ENCODE data around the gene ERO1A. TPM values are rescaled to one million over a fixed set of nuclear protein-coding genes. Genes with fewer than 3 reads are reported as not detected.

ERO1A gene
- total RNA-seq, 1 experiment from 2014 or later: 44.6 TPM

- TF ChIP-seq ZMAT4 (CRISPR knock-in tag; IDR thresholded peaks at IDR 0.05): no peak
- TF ChIP-seq GTF2I (CRISPR knock-in tag; conservative IDR thresholded peaks at IDR 0.05): no peak
- no peak for TF ChIP-seq ZNF219 (CRISPR knock-in tag; IDR thresholded peaks at IDR 0.05; ENCODE audit: borderline replicate concordance)
- TF ChIP-seq ZBTB21 (CRISPR knock-in tag; IDR thresholded peaks at IDR 0.05; ENCODE audit: borderline replicate concordance): peak; percentile 79
- no peak for TF ChIP-seq MYBL2 (CRISPR knock-in tag; IDR thresholded peaks at IDR 0.05)
- TF ChIP-seq CREM (CRISPR knock-in tag; IDR thresholded peaks at IDR 0.05): 0 out of 2 replicates have a peak, but pooled peaks have one; percentile 43
- no peak for TF ChIP-seq ATF6 (CRISPR knock-in tag; IDR thresholded peaks at IDR 0.05)
- no peak for TF ChIP-seq MAX (CRISPR knock-in tag; IDR thresholded peaks at IDR 0.05)
- no peak for TF ChIP-seq USF2 (CRISPR knock-in tag; IDR thresholded peaks at IDR 0.05)
- TF ChIP-seq ATF3 (CRISPR knock-in tag; conservative IDR thresholded peaks at IDR 0.05): no peak
- no peak for TF ChIP-seq ATF1 (CRISPR knock-in tag; IDR thresholded peaks at IDR 0.05)
- no peak for TF ChIP-seq JAZF1 (CRISPR knock-in tag; IDR thresholded peaks at IDR 0.05)
- 0 out of 2 replicates have a peak, but pooled peaks have one; percentile 23 for TF ChIP-seq ZNF138 (CRISPR knock-in tag; conservative IDR thresholded peaks at IDR 0.05)
- no peak for TF ChIP-seq ZNF671 (CRISPR knock-in tag; IDR thresholded peaks at IDR 0.05)
- TF ChIP-seq AFF4 (CRISPR knock-in tag; IDR thresholded peaks at IDR 0.05; ENCODE audit: borderline replicate concordance): no peak
- 0 out of 2 replicates have a peak, but pooled peaks have one; percentile 19 for TF ChIP-seq NFE2L1 (CRISPR knock-in tag; IDR thresholded peaks at IDR 0.05)
- TF ChIP-seq NR3C1 (CRISPR knock-in tag; conservative IDR thresholded peaks at IDR 0.05; ENCODE audit: low read depth): no peak
- peak; percentile 49 for TF ChIP-seq NFYB (CRISPR knock-in tag; conservative IDR thresholded peaks at IDR 0.05; ENCODE audit: low read depth)
- TF ChIP-seq SP1 (CRISPR knock-in tag; conservative IDR thresholded peaks at IDR 0.05): peak; percentile 96
- TF ChIP-seq GABPB1 (CRISPR knock-in tag; IDR thresholded peaks at IDR 0.05): 0 out of 2 replicates have a peak, but pooled peaks have one; percentile 31
- no peak for TF ChIP-seq ATF2 (CRISPR knock-in tag; IDR thresholded peaks at IDR 0.05; ENCODE audit: borderline replicate concordance, low read depth)
- no peak for TF ChIP-seq STAT6 (CRISPR knock-in tag; conservative IDR thresholded peaks at IDR 0.05; ENCODE audit: low read depth)
- no peak for TF ChIP-seq ELF4 (CRISPR knock-in tag; IDR thresholded peaks at IDR 0.05; ENCODE audit: low read depth)
- no peak for TF ChIP-seq E2F4 (CRISPR knock-in tag; IDR thresholded peaks at IDR 0.05; ENCODE audit: borderline replicate concordance, low read depth)
- TF ChIP-seq NFATC4 (CRISPR knock-in tag; IDR thresholded peaks at IDR 0.05): no peak
These were observed 34.8 kb upstream of the ERO1A start, which contains the start of gene STYX (continued) for GRCh38 chr14:52729925-52730708.
